Medulla oblongata (tissue), 1 donor: ENCODE data around the gene CD247.

Source experiments
- DNase-seq: peaks from one replicate; pipeline ENCODE4 v3.0.0-alpha.2; 2015; ENCODE audit errors: extremely low spot score

CD247 gene

DNA sequence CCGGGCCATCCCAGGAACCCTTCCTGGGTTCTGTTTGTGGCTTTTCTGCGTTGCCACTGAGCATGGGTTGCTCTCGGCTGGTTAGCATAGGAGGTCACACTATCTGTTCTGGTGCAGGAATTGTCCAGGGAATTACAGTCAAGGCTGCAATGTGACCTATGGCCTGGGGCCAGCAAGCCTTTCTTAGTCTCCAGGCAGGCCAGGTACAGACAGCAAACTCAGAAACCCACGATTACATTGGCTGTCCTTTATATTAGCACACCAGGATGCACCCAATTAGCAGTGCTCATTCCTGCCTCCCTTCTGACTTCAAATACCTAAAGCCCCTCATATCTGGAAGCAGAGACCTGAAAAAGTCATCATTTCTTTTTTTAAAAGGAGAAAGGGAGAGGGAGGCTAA, 55.2 kb downstream of the CD247 start:
- DNase-seq, result no peak

- DNase-seq, result no peak
These were observed 56.0 kb downstream of the CD247 start for GRCh38 chr1:167462341-167462740.

- no peak for DNase-seq
These were observed 57.5 kb downstream of the CD247 start for GRCh38 chr1:167460836-167461235.

- no peak for DNase-seq
These were observed 60.3 kb downstream of the CD247 start for GRCh38 chr1:167457936-167458584.

GRCh38 chr1:167456926-167457325, 61.4 kb downstream of the CD247 start:
- DNase-seq, result no peak

DNA sequence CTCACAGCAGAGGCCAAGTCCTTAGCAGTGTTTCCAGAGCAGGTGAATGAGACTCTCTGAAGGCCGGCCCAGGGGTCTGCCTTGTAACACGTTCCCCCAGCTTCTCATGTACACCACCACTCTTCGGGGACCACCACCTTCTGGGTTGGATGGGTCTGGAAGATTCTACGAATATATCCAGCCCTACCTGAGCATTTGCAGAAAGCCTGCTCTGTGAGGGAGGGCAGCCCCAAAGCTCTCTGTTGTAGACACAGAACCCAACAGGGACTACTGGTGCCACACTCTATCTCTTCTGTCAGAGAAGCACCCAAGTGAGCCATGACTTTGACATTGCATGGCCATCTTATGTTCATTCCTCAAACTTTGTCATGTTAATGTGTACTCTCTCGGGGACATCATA, 61.8 kb downstream of the CD247 start:
- DNase-seq, result no peak

GRCh38 chr1:167455786-167456446, 62.4 kb downstream of the CD247 start:
- peak; percentile 20 for DNase-seq

DNA sequence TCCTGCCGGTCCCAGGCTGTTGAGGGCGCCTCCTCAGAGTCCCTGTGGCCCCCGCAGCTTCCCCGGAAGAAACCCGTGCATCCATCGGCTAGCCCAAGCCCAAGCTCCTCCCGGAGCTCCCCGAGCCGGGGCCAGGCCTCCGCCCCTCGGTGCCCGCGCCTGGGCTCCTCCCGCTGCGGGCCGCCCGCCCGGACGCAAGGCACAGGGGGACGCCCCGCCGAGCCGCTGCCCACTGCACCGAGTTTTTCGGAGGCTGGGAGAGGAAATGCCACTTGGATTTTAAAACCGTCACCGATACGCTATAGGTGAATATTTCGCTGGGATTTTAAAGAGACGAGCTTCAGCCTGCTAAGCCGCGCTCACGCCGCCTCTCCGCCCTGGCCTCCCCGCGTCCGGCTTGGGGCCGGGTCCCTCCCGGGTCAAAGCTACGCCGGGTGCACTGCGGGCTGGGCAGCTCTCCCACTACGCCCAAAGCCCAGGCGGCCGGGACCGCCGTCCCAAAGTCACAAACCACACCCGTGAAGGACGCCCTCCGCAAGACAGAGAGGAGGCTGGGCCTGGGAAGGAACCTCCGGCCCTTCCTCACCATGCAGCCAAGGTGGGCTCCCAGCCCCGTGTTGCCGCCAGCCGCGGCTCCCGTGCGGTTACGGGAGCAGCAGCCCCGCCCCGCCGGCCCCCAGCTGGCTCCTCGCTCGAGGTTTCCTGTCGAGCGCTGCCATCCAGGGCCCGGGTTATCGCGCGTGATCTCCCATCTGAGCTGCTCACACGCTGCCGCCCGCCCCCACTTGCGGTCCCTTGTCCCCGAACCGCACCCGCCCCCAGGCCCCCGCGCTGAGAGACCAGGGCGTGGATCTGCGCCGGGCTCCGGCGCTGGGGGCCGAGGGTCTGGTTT, 63.2 kb downstream of the CD247 start:
- peak; percentile 50 for DNase-seq

DNA sequence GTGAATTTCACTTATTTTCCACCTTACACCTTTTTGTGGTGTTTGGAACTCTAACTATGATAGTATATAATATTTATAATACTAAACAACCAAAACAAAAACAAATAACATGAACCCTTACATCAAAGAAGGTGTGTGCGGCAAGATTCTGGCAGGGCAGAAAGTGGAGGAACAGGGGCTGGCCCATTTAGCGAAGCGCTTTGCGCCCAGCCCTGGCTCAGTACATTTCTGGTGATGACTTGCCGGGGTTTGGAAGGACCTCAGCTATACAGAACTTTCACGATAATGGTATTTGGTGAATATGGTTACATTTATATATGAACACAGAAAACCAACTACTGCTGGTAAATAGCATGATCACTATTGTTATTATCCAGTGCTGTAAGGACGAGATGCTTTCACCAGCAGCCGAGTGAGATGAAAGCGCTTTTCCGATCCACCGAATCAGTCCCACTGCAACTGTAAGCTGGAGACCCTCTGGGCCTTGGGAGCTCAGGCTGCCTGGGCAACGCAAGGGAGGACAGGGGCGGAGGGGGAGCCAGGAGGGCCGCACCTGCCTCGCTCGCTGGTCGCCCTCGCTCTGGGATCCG, 63.9 kb downstream of the CD247 start:
- DNase-seq, result no peak

GRCh38 chr1:167453123-167453522, 65.2 kb downstream of the CD247 start:
- DNase-seq, result no peak

- no peak for DNase-seq
These were observed 65.8 kb downstream of the CD247 start for GRCh38 chr1:167452483-167452882.

DNA sequence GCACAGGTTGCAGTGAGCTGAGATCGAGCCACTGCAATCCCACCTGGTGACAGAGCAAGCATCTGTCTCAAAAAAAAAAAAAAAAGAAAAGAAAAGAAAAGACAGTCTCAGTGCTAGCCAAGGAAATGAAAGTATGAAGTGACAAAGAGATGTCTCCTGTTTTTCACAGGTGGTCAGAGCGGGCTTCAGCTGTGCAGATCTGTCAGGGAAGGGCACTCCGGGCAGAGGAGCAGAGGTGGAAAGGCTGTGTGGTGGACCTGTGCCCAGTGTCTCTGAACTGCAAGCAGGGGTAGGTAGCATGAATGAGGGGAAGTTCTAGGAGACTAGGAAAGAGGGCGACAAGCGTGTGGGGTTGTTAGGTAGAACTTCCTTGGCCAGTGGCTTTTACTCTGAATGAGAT, 67.5 kb downstream of the CD247 start:
- DNase-seq, result no peak

GRCh38 chr1:167447521-167448136, 70.7 kb downstream of the CD247 start:
- DNase-seq, result no peak

- no peak for DNase-seq
These were observed 71.4 kb downstream of the CD247 start for GRCh38 chr1:167446966-167447365.

- no peak for DNase-seq
These were observed 74.6 kb downstream of the CD247 start for GRCh38 chr1:167443757-167444156.

GRCh38 chr1:167442854-167443565, 75.3 kb downstream of the CD247 start:
- DNase-seq, result no peak

DNA sequence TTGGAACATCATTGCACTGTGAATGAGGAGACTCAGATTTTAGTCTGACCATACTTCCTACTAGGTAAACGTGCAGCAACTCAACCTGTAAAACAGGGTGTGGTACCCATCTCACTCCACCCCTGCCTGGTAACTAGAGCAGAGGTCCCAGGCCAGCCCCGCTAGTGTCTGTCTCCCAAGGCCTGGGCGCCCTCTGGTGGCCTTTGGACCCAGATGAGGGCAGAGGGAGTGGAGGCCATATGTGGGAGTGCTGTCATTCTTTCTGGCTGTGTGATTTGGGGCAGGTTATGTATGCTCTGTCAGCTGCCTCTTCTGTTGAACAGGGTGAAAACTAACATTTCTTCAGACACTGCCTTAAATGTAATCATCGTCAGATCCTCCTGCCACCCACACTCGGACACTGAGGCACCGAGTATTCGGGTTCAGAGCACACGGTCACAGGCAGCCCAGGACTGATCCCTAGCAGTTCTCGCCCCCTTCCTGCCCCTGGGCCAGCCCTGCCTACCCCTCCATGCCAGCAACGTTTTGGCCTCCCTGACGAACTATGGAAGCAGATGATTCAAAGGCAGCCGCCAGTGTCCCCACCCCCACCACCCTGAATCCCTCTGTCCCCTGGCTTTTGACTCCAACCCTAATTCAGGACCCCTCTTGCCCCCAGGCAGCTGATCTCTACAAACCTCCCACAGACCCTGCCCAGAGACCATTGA, 76.0 kb downstream of the CD247 start:
- peak; percentile 90 for DNase-seq

- no peak for DNase-seq
These were observed 77.1 kb downstream of the CD247 start for GRCh38 chr1:167441222-167441621.

- no peak for DNase-seq
These were observed 77.6 kb downstream of the CD247 start for GRCh38 chr1:167440776-167441175.

DNA sequence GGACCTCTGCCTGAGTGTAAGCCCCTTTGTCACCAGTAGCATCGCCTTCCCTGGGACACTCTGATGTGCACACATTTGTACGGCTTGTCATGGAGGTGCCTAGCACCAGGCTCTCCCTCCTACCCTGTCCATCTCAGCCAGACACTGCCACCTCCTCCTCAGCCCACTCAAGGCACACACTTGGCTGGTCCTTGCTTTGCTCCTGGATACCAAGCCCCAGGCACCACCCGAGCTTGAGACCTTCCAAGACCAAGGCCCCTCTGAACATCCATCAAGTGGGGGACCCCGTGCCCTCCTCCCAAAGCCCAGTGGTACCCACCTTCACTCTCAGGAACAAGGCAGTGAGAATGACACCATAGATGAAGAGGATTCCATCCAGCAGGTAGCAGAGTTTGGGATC, 78.0 kb downstream of the CD247 start:
- DNase-seq, result no peak
